ENCODE results near the gene ZNF594. TPM values are rescaled to one million over a fixed set of nuclear protein-coding genes. Genes with fewer than 3 reads are reported as not detected.
"Not testable (repeated sequence)": the region's sequence is repeated elsewhere in the genome, so short reads cannot be mapped to it uniquely, and the experiment has no call there.

The ZNF594 gene
- total RNA-seq, 1 experiment from 2014 or later, result 6.9 TPM

GRCh38 chr17:5136580-5137412 lies 54.9 kb downstream of the ZNF594 start:
- not testable (repeated sequence) for DNase-seq (ENCODE audit: low read depth in 1 of 2, low spot score in 2 of 2); H3K4me1 ChIP-seq (replicated peaks); H3K27me3 ChIP-seq (replicated peaks); H3K4me3 ChIP-seq; H3K9me3 ChIP-seq (replicated peaks); H3K36me3 ChIP-seq; H3K27ac ChIP-seq

GRCh38 chr17:5135726-5136579 lies 55.7 kb downstream of the ZNF594 start:
- no peaks in the 10 kb centered on the region for H3K9me3 ChIP-seq (replicated peaks)
- H3K27ac ChIP-seq, result no peak overlapping the region
- no peaks in the 10 kb centered on the region for H3K4me1 ChIP-seq (replicated peaks)
- DNase-seq (ENCODE audit: low read depth in 1 of 2, low spot score in 2 of 2), result no peak
- H3K27me3 ChIP-seq (replicated peaks), result no peaks in the 10 kb centered on the region
- H3K4me3 ChIP-seq, result no peak overlapping the region
- H3K36me3 ChIP-seq, result no peaks in the 10 kb centered on the region

GRCh38 chr17:5135131-5135712 lies 56.4 kb downstream of the ZNF594 start:
- not testable (repeated sequence) for H3K36me3 ChIP-seq; H3K4me1 ChIP-seq (replicated peaks); H3K27me3 ChIP-seq (replicated peaks); H3K9me3 ChIP-seq (replicated peaks); H3K4me3 ChIP-seq; H3K27ac ChIP-seq; DNase-seq (ENCODE audit: low read depth in 1 of 2, low spot score in 2 of 2)

DNA sequence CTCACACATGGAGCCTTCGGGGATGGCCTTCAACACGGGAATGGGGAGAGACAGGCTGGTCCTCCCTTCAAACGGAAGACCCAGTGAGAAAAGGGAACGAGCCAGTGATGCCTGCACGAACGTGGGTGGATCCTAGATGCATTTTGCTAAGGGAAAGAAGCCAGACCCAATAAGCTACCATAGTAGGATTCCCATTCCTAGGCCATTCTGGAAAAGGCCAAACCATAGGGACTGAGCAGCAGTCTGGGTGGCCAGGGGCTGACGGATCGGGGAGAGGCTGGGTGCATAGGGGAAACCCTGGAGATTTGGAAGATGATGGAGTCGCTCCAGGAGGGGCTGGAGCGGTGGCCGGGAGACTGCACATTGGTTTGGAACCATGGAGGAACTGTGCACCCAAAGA lies 57.1 kb downstream of the ZNF594 start:
- H3K27me3 ChIP-seq (replicated peaks); H3K9me3 ChIP-seq (replicated peaks); H3K27ac ChIP-seq; H3K4me1 ChIP-seq (replicated peaks); DNase-seq (ENCODE audit: low read depth in 1 of 2, low spot score in 2 of 2); H3K4me3 ChIP-seq; H3K36me3 ChIP-seq: not testable (repeated sequence)

DNA sequence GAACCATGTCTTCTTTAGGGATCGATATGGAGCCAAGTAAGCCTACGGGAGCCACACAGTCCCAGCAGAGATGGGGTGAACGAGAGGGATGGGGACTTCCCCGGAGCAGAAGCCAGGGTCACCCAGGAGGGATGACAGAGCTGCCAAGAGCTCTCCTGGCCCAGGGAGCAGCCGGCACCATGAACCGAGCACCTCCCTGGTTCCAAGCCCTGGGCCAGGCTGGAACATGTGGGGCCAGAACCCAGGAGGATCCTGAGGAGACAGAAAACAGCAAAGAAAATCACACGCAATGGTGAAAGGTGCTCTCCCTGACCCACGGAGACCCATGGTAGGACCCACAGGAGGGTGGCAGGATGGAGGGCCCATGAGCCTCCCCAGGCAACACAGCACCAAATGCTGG lies 57.7 kb downstream of the ZNF594 start:
- H3K4me3 ChIP-seq; H3K27ac ChIP-seq; H3K9me3 ChIP-seq (replicated peaks); H3K27me3 ChIP-seq (replicated peaks); H3K4me1 ChIP-seq (replicated peaks); H3K36me3 ChIP-seq; DNase-seq (ENCODE audit: low read depth in 1 of 2, low spot score in 2 of 2): not testable (repeated sequence)

DNA sequence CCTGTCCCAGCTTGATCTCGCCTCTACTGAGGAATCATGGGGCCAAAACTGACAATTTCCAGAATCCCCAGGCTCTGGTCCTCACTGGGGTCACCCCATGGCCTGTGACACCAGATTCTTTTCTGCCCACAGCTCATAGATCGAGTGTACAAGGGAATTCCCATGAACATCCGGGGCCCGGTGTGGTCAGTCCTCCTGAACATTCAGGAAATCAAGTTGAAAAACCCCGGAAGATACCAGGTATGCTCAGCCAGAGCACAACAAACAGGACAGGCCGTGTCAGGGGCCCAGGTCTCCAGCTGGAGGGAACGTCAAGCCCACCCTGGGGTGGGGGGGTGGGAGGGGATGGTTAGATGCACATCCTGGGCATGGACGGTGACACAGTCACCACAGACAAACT lies 58.4 kb downstream of the ZNF594 start:
- H3K27ac ChIP-seq, result no peak overlapping the region
- no peaks in the 10 kb centered on the region for H3K36me3 ChIP-seq
- no peaks in the 10 kb centered on the region for H3K9me3 ChIP-seq (replicated peaks)
- DNase-seq (ENCODE audit: low read depth in 1 of 2, low spot score in 2 of 2), result no peak
- no peaks in the 10 kb centered on the region for H3K27me3 ChIP-seq (replicated peaks)
- no peak overlapping the region for H3K4me3 ChIP-seq
- no peaks in the 10 kb centered on the region for H3K4me1 ChIP-seq (replicated peaks)

DNA sequence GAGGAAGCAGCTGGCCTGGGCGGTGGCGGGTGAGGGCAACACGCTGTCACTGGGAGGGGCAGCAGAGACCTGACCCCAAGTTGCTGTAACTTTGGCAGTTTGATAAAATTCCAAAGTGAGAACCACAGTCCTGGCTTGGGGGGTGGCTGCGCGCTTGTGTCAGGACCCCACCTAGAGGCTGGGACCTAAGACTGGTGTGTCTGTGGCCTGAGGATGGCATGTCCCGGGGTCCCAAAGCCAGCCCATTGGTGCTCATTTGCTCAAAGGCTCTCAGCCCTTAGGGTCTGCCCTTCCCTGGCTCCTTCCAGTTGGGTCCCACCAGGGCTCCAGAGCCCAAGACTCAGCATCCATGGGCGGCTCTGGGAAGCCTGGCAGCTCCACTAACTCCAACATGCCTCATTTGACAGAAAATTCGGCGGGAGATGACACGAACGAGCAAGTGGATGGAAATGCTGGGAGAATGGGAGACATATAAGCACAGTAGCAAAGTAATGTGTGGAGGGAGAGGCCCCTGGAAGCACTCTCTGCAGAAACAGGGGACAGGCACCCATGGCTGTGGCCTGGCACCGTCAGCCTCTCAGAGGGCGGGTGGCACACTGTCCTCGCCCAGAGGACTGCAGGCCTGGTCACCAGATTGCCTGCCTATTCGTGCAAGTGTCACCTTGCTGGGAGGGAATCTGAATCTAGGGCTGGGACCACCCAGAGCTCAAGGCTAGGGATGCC lies 59.0 kb downstream of the ZNF594 start:
- H3K36me3 ChIP-seq; H3K27ac ChIP-seq; H3K27me3 ChIP-seq (replicated peaks); H3K4me1 ChIP-seq (replicated peaks); H3K4me3 ChIP-seq; DNase-seq (ENCODE audit: low read depth in 1 of 2, low spot score in 2 of 2); H3K9me3 ChIP-seq (replicated peaks): not testable (repeated sequence)

DNA sequence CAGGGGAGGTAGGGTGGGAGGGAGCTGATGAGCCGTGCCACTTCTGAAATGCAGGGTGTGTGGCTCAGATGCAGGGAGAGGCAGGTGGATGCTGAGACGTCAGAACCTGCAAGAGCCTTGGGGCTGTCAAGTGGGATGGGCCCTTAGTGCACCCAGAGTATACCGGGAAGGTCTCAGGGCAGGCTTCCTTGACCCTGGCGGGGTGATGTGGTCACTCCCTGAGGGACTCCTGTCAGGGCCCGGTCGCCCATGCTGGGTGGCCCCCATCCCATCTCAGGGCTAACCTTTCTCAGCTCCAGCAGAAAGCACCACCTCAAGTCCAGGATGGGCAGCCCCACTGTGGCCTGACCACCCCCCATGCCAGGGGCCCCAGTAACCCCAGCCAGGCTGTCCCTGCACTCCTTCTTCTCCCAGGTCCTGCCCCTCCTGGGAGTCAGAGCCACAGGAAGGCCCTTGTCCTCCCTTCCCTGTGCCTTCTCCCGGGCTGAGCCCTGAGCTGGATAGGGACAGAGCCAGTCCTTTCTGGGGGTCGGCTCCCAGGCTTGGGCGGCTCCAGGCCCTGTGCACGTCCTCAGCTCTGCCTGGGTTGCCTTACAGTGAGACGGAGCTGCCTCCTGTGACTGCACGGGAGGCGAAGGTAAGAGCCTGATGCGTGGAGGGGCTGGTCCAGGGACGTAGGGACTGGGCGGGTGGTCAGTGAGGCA lies 59.7 kb downstream of the ZNF594 start:
- H3K9me3 ChIP-seq (replicated peaks); H3K4me1 ChIP-seq (replicated peaks); H3K27ac ChIP-seq; H3K4me3 ChIP-seq; H3K27me3 ChIP-seq (replicated peaks); DNase-seq (ENCODE audit: low read depth in 1 of 2, low spot score in 2 of 2); H3K36me3 ChIP-seq: not testable (repeated sequence)

DNA sequence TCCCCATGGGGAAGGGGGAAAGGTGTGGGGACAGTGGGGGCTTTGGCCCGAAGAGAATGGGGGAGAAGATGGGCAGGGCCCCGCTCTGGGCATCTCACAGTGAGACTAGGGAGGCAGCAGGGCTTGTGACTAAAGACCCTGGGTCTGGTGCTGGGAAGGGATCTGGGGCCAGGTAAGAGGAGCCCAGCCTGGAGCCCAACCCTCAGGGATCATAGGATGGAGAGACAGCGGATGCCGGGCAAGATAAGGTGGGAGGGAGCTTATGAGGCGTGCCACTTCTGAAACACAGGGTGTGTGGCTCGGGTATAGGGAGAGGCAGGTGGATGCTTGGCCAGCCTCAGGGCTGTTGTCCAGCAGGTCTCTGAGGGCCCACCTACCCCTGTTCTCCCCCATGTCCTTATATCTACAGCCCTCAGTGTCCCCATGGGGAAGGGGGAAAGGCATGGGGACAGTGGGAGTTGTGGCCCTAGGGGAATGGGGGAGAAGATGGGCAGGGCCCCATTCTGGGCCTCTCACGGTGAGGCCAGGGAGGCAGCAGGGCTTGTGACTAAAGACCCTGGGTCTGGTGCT lies 60.4 kb downstream of the ZNF594 start:
- Histone ChIP-seq H3K27ac (no peak overlapping the region), H3K9me3 (replicated peaks) (no peaks in the 10 kb centered on the region), H3K4me1 (replicated peaks) (no peaks in the 10 kb centered on the region), H3K27me3 (replicated peaks) (no peaks in the 10 kb centered on the region), H3K4me3 (no peak overlapping the region), H3K36me3 (no peaks in the 10 kb centered on the region)
- no peak for DNase-seq (ENCODE audit: low read depth in 1 of 2, low spot score in 2 of 2)

GRCh38 chr17:5130687-5131086 lies 61.0 kb downstream of the ZNF594 start:
- not testable (repeated sequence) for DNase-seq (ENCODE audit: low read depth in 1 of 2, low spot score in 2 of 2); H3K4me1 ChIP-seq (replicated peaks); H3K36me3 ChIP-seq; H3K9me3 ChIP-seq (replicated peaks); H3K4me3 ChIP-seq; H3K27me3 ChIP-seq (replicated peaks); H3K27ac ChIP-seq

DNA sequence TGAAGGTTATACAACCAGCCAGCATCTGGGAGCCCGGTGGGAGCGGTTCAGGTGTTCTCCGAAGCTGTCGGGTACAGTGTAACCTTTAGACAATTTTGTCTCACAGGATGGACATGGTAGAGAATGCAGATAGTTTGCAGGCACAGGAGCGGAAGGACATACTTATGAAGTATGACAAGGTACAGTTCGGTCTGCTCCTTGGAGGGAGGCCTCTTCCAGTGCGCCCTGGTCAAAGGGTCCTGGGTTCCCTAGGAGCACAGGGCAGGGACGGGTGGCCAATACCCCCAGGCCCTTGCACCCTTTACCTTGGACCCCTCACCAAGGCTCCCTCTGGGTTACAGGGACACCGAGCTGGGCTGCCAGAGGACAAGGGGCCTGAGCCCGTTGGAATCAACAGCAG lies 61.4 kb downstream of the ZNF594 start:
- not testable (repeated sequence) for H3K4me1 ChIP-seq (replicated peaks); H3K9me3 ChIP-seq (replicated peaks); H3K27ac ChIP-seq; DNase-seq (ENCODE audit: low read depth in 1 of 2, low spot score in 2 of 2); H3K4me3 ChIP-seq; H3K27me3 ChIP-seq (replicated peaks); H3K36me3 ChIP-seq

DNA sequence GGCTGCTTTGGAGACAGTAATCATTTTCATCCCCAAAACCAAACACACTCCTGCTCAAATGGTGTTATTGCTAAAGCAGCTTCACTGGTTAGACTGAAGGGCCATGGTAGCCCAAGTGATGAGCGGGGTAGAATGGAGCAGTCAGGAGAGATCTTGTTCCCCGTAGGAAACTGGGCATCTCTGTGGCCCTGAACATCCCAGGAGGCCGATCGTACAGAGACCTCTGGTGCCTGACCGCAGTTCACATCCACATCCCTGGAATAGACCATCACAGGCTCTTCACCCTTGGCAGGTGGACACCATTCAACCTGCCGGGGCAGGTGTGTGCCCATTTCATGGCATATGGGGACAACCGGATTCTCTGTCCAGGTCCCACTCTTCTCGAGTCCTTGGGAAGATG lies 61.9 kb downstream of the ZNF594 start:
- H3K27me3 ChIP-seq (replicated peaks); H3K9me3 ChIP-seq (replicated peaks); H3K4me1 ChIP-seq (replicated peaks); H3K4me3 ChIP-seq; DNase-seq (ENCODE audit: low read depth in 1 of 2, low spot score in 2 of 2); H3K36me3 ChIP-seq; H3K27ac ChIP-seq: not testable (repeated sequence)
